Measurements from ENCODE around the gene OPCML. TPM values are rescaled to one million over a fixed set of nuclear protein-coding genes. Genes with fewer than 3 reads are reported as not detected.

The OPCML gene
- total and polyA plus RNA-seq, 2 experiments from 2014 or later = 1.2 to 4.4 TPM

- Histone ChIP-seq H3K27me3 (ENCODE audit: insufficient read depth) (no peaks in the 10 kb centered on the region), H3K4me3 (no peak overlapping the region), H3K4me2 (no peak overlapping the region), H2AFZ (no peak overlapping the region), H3K27ac (ENCODE audit: low read depth) (no peak overlapping the region), H4K20me1 (replicated peaks; ENCODE audit: insufficient read depth) (no peaks in the 10 kb centered on the region), H3K4me1 (ENCODE audit: insufficient read depth) (no peaks in the 10 kb centered on the region), H3F3A (replicated peaks; ENCODE audit: low read depth) (no peaks in the 10 kb centered on the region), H3K36me3 (ENCODE audit: insufficient read depth) (no peaks in the 10 kb centered on the region), H3K9me2 (ENCODE audit: insufficient read depth) (peaks cover 4% of the 10 kb centered on the region; the same call in 1 of the 2 replicates), H3K79me2 (replicated peaks; ENCODE audit: insufficient read depth) (no peaks in the 10 kb centered on the region)
- H3K4me1 Mint-ChIP-seq = no peaks in the 10 kb centered on the region
- DNase-seq (ENCODE audit: low spot score) = no peak
- no peaks in the 10 kb centered on the region for H3K9me3 Mint-ChIP-seq
- H3K27ac Mint-ChIP-seq = no peak overlapping the region
- no peak overlapping the region for H3K4me3 Mint-ChIP-seq
- TF ChIP-seq CREB1 (CRISPR knock-in tag; IDR thresholded peaks at IDR 0.05; ENCODE audit: low read depth) = no peak
- no peak for TF ChIP-seq ZNF462 (CRISPR knock-in tag; IDR thresholded peaks at IDR 0.05)
- no peak for TF ChIP-seq REST (IDR thresholded peaks at IDR 0.05; ENCODE audit: unreplicated experiment)
- no peak for TF ChIP-seq ZNF331 (CRISPR knock-in tag; IDR thresholded peaks at IDR 0.05; ENCODE audit: low read depth)
- no peak for TF ChIP-seq JUNB (IDR thresholded peaks at IDR 0.05; ENCODE audit: unreplicated experiment)
- no peak for TF ChIP-seq ETS1 (IDR thresholded peaks at IDR 0.05)
- no peak for TF ChIP-seq CTCF (conservative IDR thresholded peaks at IDR 0.05; ENCODE audit: low read depth in 2 of 2)
- no peak for TF ChIP-seq EZH2 (IDR thresholded peaks at IDR 0.05; ENCODE audit: low read depth, unreplicated experiment)
- no peak for TF ChIP-seq ZNF114 (CRISPR knock-in tag; IDR thresholded peaks at IDR 0.05)
- TF ChIP-seq POLR2AphosphoS5 (IDR thresholded peaks at IDR 0.05; ENCODE audit: low read depth) = no peak
- TF ChIP-seq STAT1 (IDR thresholded peaks at IDR 0.05; ENCODE audit: unreplicated experiment) = no peak
- no peak for TF ChIP-seq EZH2phosphoT487 (IDR thresholded peaks at IDR 0.05; ENCODE audit: unreplicated experiment)
- TF ChIP-seq NANOG (IDR thresholded peaks at IDR 0.05; ENCODE audit: borderline replicate concordance) = no peak
- ATAC-seq = no peak
- no peaks in the 10 kb centered on the region for H3K36me3 Mint-ChIP-seq (ENCODE audit: low read depth)
- peaks cover 2% of the 10 kb centered on the region for H3K27me3 Mint-ChIP-seq (ENCODE audit: insufficient read depth, low read depth, poor library complexity)
Observed at GRCh38 chr11:133034929-133035328, 497.4 kb downstream of the OPCML start.

All from GM23338 (cell line).